ENCODE data around the gene NANP.

The NANP gene

GRCh38 chr20:25571240-25571639, 52.6 kb downstream of the NANP start:
- DNase-seq (ENCODE audit: low read depth) = no peak

GRCh38 chr20:25570148-25570530, 53.7 kb downstream of the NANP start:
- DNase-seq (ENCODE audit: low read depth) = no peak

DNA sequence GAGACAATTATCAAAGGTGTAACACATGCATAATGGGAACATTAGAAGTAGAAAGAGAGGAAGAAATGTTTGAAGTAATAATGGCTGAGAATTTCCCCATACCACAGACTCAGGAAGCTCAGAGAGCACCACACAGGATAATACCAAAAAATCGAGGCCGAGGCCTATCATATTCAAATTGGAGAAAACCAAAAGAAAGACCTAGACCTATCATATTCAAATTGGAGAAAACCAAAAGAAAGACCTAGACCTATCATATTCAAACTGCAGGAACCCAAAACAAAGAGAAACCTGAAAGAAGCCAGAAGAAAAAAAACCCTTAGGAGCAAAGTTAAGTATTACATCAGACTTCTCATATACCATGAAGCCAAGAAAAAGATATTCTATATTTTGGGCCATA, 56.5 kb downstream of the NANP start:
- DNase-seq (ENCODE audit: low read depth) = no peak

DNA sequence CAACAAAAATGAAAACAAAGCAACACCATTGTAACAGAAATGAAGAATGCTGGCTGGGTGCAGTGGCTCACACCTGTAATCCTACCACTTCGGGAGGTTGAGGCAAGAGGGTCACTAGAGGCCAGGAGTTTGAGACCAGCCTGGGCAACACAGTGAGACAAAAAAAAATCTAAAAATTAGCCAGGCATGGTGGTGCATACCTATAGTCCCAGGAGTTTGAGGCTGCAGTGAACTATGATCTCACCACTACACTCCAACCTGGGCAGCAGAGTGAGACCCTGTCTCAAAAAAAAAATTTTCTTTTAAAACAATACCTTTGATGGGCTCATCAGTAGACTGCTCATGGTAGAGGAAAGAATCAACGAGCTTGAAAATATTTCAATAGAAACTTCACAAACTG, 57.0 kb downstream of the NANP start:
- DNase-seq (ENCODE audit: low read depth) = no peak

DNA sequence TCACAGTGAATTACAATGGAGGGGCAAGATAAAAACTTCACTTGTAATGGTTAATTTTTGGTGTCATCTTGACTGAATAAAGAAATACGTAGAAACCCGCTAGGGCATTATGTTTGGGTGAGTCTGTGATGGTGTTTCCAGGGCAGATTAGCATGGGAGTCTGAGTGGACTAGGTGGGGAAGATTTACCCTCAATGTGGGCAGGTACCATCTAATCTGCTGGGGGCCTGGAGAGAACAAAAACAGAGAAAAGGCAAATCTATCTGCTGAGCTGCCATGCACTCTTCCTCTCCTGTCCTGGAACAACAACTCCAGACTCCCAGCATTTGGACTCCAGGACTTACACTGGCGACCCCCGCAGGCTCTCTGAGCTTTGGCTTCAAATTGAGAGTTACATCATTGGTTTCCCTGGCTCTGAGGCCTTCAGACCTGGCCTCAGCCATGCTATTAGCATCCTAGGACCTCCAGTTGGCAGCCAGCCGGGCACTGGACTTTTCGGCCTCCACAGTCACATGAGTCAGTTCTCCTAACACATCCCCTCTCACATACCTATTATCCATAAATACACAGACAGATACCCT, 58.1 kb downstream of the NANP start:
- no peak for DNase-seq (ENCODE audit: low read depth)

DNA sequence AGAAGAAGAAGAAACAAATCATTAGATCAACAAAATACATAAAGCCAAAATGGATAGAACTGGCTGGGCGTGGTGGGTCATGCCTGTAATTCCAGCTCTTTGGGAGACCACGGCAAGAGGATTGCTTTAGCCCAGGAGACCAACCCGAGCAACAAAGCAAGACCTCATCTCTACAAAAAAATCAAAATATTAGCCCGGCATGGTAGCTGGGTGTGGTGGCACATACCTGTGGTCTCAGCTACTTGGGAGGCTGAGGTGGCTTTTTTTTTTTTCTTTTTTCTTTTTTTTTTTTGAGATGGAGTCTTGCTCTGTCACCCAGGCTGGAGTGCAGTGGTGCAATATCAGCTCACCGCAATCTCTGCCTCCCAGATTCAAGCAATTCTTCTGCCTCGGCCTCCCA, 59.9 kb downstream of the NANP start:
- no peak for DNase-seq (ENCODE audit: low read depth)

DNA sequence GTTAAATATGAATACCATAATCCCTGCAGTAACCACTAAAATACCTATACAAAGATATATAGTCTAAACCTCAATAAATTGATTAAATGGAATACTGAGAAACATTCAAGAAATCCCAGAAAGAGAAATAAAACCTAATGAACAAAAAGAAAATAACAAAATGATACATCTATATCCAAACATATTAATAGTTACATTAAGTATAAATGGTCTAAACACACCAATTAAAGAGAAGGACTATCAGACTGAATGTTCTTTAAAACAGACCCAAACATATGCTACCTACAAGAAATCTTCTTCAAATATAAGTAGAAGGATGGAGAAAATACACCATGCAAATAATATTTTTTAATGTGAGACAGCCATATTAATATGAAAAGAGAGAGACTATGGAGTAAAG, 60.5 kb downstream of the NANP start:
- DNase-seq (ENCODE audit: low read depth) = no peak
